ENCODE results near the gene FKBP1B.
"Not testable (repeated sequence)": the region's sequence is repeated elsewhere in the genome, so short reads cannot be mapped to it uniquely, and the experiment has no call there.

Gene FKBP1B

GRCh38 chr2:24022975-24023575 lies 26.5 kb upstream of the FKBP1B start:
- no peak for DNase-seq

GRCh38 chr2:24024018-24024417 lies 25.5 kb upstream of the FKBP1B start:
- no peak for DNase-seq

GRCh38 chr2:24024996-24025663 lies 24.4 kb upstream of the FKBP1B start:
- DNase-seq, result no peak

GRCh38 chr2:24026233-24026632 lies 23.3 kb upstream of the FKBP1B start:
- DNase-seq, result no peak

- no peak for DNase-seq
These were observed 10.6 kb upstream of the FKBP1B start for GRCh38 chr2:24038786-24039499.

- no peak for DNase-seq
These were observed 9.0 kb upstream of the FKBP1B start for GRCh38 chr2:24040511-24040910.

- DNase-seq, result not testable (repeated sequence)
These were observed 6.4 kb upstream of the FKBP1B start for GRCh38 chr2:24043133-24043532.

GRCh38 chr2:24045511-24046508 lies 3.7 kb upstream of the FKBP1B start:
- DNase-seq, result no peak

- no peak for DNase-seq
These were observed 3.0 kb upstream of the FKBP1B start for GRCh38 chr2:24046599-24046929.

GRCh38 chr2:24046930-24047702 lies 2.4 kb upstream of the FKBP1B start, which contains the start of gene WDCP:
TSS of gene WDCP (minus strand) at chr2:24047391. CDS start at chr2:24039494, 7,897 bp downstream.
- peak; percentile 95 for DNase-seq

- DNase-seq, result no peak
These were observed 1.9 kb upstream of the FKBP1B start for GRCh38 chr2:24047703-24048033.

GRCh38 chr2:24048769-24049484 lies 614 bp upstream of the FKBP1B start:
- DNase-seq, result no peak

GRCh38 chr2:24050041-24050979 lies 769 bp downstream of the FKBP1B start:
- DNase-seq, result no peak

GRCh38 chr2:24051833-24052232 lies 2.3 kb downstream of the FKBP1B start:
- DNase-seq, result no peak

- DNase-seq, result no peak
These were observed 3.4 kb downstream of the FKBP1B start for GRCh38 chr2:24052951-24053350.

GRCh38 chr2:24054366-24055010 lies 4.9 kb downstream of the FKBP1B start:
- DNase-seq, result no peak

GRCh38 chr2:24055750-24056149 lies 6.2 kb downstream of the FKBP1B start:
- DNase-seq, result no peak

- no peak for DNase-seq
These were observed 9.2 kb downstream of the FKBP1B start for GRCh38 chr2:24058564-24059271.

- DNase-seq, result no peak
These were observed 15.8 kb downstream of the FKBP1B start for GRCh38 chr2:24065341-24065740.

Data from CD4-positive, alpha-beta T cell treated with Interleukin-15 for 1 hour (primary cell).